Smooth muscle cell of the brain vasculature (primary cell): ENCODE measurements around the gene RXRA.

Experiments used
- DNase-seq: peaks from one replicate; pipeline ENCODE4 v3.0.0-alpha.2; 2012; ENCODE audit warnings: low read depth, low spot score

The RXRA gene

GRCh38 chr9:134413112-134413715, 87.0 kb downstream of the RXRA start:
- DNase-seq: no peak

- peak; percentile 39 for DNase-seq
Measured at GRCh38 chr9:134413890-134414623, 87.8 kb downstream of the RXRA start.

DNA sequence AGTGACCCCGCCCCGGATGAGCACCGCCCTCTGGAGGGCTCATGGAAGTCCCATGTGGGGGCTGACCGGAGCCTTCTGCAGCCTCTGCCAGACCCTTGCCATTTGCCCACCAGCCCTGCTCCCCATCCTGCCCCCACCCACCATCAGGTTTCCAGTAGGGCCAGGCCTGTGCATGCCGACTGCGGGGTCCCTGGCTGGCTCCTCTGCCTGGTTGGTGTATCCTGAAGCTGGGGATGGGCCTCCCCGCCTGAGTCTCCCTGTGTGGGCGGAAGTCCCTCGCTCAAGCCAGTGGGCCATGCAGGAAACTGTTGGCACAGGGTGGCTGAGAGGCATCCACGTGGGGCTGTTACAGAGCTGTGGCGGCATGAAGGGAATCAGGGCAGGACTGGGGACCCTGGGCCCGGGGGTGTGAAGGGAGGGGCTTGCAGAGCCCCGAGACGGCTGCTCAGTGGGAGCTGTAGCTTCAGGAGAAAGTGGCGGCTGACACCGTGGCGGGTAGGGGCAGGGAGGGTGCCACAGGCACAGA, 88.7 kb downstream of the RXRA start:
- no peak for DNase-seq

DNA sequence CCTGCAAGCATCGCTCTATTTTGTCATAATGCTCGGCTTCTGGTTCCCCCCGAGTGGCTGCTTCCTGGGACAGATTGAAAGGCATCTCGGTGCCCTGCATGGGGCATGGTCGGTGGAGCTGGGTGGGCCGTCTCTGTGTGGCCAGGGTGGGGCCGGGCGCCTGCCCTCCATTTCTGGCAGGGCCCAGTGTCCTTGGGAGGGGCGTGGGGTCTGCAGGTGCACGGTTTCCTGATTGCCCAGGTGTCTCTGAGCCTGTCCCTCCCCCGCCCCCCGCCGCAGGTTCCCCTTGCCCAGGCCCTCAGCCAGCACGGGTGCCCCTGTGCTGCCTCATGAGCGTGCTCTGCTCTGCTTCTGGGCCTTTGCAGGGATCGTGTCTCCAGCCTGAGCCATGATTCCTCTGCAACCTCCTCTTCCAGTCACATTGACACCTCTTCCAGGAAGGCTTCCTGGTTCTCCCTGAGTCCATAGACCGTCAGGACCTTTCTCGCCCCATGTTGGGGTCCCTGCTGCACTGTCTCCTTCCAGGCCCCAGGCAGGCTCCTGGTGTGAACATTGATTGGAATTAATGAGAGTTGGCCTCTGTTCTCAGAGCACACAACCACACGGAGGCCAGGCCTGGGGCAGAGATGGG, 90.2 kb downstream of the RXRA start:
- no peak for DNase-seq

- DNase-seq: no peak
Measured at GRCh38 chr9:134418354-134418753, 92.1 kb downstream of the RXRA start.

DNA sequence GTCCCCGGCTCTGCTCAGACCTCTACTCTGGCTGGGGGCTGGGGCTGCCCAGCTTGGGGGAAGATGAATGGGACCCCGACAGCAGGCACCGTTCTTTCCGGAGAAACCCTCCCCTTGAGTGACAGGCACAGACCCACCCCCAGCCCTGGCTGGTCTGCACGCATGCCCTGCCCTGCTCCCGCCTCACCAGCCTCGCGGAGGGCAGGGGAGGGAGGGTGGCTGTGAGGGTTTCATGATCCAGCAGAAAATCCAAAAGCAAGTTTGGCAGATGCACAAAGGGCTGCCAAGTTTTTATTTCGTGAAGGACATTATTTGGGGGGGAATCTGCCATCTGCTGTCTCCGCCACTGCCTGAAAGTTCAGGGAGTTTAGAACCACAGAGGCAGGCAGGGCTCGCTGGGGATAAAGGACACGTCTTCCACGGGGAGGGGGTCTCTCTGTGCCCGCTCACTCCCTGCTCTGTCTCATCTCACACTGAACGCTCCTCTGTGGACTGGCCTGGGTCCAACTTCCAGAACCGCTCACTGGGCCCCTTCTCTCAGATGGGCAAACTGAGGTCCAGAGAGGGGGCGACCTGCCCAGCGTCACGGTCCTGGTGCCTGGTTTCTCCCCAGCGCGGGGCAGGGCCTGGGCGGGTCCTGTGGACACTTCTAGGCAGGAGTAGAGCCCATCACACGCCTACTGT, 92.9 kb downstream of the RXRA start:
- no peak for DNase-seq

DNA sequence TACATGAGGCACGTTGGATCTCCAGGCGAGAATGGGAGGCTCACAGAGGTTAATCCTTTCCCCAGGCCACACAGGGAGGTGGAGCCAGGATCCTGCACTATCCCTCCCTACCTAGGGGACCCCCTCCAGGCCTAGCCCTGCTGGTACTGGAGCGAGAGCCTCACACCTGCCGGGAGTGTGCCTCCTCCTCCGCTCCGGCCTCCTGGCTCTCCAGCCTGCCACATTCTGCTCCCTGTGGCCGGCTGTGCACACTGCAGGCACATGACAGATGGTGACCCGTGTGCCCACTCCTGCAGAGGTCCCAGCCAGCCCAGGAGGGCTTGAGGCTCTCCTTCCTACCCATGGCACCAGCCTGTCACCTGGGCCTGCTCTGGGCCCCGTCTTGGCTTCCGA, 93.4 kb downstream of the RXRA start:
- DNase-seq: no peak

DNA sequence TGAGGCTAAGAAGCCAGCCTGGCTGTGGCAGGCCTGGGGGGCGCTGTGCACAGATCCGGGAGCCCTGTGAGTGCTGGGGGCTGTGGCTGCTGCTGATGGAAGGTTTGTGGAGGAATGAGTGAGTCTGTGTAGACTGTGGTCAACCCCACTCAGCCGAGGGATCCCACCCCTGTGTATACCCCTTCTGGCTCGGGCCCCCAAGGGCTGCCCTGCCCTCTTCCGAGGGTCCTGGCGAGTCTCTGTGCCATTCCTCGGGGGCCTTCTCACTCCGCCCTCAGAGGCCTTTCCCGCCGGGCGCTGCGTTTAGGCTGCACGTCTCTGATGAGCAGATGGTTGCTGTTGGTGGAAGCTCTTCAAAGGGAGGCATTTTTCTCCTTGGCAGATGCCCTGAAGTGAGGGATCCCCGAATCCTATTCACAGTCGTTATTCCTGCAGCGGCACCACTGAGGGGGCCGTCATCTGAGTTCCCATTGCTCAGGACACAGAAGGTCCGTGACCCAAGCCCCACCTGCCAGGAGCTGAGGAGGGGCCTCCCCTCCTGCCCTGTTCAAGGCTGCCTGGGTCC, 94.1 kb downstream of the RXRA start:
- no peak for DNase-seq

GRCh38 chr9:134420974-134421432, 94.7 kb downstream of the RXRA start:
- no peak for DNase-seq

DNA sequence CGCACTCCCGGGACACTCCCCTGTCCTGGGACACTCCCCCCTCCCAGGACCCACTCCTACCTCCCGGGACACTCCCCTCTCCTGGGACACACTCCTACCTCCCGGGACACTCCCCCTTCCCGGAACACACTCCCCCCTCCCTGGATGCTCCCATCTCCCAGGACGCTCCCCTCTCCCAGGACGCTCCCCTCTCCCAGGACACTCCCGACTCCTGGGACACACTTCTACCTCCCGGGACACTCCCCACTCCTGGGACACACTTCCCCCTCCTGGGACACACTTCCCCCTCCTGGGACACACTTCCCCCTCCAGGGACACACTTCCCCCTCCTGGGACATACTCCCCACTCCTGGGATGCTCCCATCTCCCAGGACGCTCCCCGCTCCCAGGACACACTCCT, 95.6 kb downstream of the RXRA start:
- no peak for DNase-seq

DNA sequence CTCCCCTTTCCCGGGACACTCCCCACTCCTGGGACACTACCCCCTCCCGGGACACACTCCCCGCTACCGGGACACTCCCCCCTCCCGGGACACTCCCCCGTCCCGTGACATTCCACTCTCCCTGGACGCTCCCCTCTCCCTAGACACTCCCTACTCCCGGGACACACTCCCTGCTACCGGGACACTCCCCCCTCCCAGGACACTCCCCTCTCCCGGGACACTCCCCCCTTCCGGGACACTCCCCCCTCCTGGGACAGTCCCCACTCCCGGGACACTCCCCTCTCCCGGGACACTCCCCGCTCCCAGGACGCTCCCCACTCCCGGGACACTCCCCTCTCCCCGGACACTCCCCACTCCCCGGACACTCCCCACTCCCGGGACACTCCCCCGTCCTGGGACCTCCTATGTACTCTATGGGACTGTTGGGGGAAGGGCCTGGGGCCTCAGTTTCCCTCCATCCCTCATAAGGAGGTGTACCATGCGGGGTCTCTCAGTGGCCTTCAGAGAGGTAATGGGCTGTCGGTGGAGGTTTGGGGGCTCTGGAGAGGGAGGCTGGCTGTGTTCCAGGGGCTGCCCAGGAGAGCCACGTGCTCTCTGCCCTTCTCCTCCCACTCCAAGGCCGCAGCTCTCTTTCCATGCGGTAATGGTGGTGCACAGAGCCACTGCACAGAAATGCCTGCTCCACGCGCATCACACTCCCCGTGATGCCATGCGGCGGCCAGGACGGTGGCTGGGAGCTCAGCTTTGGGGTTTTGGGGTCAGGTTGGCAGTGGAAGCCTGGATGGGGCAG, 96.2 kb downstream of the RXRA start:
- no peak for DNase-seq

DNA sequence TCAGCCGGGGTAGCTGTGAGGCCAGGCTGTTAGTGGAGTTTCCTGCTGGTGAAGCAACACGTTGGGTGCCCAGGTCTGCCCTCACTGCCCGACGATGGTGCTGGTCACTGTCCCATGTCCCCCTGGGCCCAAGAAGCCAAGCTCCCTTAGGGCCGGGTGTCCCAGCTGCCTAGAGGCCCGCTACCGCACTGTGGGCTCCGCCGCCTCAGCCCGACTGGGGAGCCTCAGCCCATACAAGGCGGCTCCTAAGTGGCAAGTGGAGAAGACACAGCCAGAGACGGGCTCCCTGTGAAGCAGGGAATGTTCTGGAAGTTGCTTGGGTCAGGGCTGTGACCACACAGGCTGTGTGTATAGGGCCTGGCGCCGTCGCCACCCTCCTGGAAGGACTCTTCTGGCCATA, 96.9 kb downstream of the RXRA start:
- no peak for DNase-seq

DNA sequence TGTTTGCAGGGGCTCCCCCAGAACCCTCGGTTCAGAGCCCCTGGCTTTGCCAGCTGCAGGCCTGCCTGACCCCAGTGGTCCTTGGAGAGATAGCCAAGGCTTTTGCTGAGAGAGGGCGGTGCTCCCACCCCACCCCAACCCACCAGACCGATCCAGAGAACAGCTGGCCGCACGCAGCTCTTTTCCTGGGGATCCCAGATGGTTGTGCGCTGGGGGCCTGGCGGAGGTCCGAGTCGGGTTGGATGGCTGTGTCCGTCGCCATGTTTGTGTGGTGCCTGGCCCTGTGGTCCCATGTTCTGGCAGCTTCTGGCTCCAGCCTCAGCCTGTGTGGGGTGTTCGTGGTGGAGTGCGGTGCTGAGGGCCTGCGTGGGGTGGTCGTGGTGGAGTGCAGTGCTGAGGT, 97.5 kb downstream of the RXRA start:
- no peak for DNase-seq

- DNase-seq: no peak
Measured at GRCh38 chr9:134424818-134425217, 98.6 kb downstream of the RXRA start.

DNA sequence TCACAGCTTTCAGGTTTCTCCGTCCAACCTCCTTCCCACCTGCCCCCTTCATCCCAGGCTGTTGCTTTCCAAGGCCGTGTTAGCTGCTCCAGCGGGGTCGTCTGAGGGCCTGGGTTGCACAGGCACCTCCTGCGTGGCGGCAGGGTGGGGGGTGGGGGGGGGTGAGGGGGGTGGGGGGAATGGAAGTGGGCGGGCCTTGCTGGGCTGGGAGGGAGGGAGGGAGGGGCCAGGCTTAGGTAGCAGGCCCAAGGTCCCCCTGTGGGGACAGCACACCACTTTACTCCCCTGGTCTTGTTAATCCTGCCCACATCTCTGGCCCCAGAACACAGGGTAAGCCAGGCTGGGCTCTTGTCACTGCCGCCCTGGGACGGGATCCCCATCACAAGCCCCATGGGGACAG, 99.1 kb downstream of the RXRA start:
- DNase-seq: no peak

DNA sequence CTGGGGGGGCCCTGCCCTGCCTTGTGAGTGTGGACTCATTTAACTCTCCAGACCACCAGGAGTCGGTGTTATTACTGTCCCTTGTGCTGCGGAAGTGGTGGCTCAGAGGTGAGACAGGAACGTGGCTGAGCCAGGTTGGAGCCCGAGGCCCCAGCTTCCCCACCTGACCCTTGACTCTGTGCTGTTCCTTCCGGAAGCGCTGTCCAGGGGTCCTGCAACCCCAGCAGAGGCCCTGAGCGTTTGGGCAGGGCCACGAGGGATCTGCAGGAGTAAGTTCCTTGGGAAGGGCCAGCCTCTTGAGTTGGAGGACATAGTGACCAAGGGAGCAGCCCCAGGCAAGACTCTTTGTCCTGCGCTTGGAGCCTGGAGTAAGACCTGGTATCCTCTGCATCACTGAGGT, 99.6 kb downstream of the RXRA start:
- no peak for DNase-seq

GRCh38 chr9:134426436-134426835, 100.2 kb downstream of the RXRA start:
- no peak for DNase-seq

DNA sequence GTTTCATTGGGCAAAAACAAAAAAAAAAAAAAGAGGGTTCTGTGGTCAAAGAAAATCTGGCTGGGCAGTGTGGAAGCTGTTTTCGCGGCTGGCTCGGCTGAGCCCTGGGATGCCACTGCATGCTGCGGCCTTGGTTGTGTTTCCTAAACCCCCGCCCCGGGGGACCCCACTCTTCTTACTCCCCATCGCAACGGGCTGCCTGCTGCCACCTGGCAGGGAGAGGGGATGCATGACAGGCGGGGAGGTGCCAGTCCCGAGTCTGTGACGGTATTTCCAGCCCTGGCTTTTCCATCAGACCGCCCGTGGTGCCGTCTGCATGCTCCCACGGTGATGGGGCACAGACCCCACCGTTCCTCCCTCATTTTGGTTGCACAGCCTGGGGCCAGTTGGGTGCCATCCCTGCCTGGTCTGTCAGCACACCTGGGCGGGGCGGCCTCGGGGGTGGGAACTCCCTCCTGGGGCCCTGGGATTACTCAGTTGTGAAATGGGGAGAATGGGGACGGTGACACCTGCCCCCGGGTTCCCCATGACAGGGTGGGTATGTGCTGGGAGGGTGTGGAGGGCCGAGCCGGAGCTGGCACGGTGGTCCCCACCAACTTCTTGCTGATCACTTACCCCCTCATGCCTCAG, 101.0 kb downstream of the RXRA start:
- DNase-seq: no peak

- no peak for DNase-seq
Measured at GRCh38 chr9:134428559-134428958, 102.3 kb downstream of the RXRA start.

- DNase-seq: no peak
Measured at GRCh38 chr9:134429007-134429406, 102.8 kb downstream of the RXRA start.

DNA sequence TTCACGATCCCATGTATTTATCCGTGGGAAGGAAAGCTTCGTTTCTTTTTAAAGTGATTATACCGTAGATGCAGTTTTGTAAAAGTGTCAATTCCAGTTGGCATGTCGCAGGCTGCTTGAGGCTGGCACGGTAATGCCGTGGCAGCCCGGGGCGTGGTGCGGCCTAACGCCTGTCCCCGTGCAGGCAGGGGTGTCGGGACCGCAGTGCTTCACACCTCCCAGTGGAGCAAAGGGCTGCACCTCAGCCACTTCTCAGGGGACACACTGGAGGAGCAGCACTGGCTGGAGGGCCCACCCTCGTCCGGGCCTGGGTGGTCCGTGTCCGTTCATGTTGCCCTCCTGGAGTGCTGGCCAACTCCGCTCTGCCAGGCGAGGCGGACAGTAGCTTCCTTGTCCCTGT, 103.2 kb downstream of the RXRA start:
- DNase-seq: no peak
